GM12873 (cell line): ENCODE data around the gene FAM8A1.
A peak's percentile ranks its signal among the peaks of the same experiment; 100 is the strongest.

Experiments used
- TF ChIP-seq, protein P1 (sequence below): IDR thresholded peaks from 2 replicates; pipeline ENCODE4 v1.5.1; 2012; ENCODE audit warnings: low read depth, mild to moderate bottlenecking, moderate library complexity, low read length, control low read depth; ENCODE audit not compliant: insufficient read depth; ENCODE audit errors: missing control alignments

FAM8A1 gene, protein sequence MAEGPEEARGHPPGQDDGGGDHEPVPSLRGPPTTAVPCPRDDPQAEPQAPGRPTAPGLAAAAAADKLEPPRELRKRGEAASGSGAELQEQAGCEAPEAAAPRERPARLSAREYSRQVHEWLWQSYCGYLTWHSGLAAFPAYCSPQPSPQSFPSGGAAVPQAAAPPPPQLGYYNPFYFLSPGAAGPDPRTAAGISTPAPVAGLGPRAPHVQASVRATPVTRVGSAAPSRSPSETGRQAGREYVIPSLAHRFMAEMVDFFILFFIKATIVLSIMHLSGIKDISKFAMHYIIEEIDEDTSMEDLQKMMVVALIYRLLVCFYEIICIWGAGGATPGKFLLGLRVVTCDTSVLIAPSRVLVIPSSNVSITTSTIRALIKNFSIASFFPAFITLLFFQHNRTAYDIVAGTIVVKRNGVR

DNA sequence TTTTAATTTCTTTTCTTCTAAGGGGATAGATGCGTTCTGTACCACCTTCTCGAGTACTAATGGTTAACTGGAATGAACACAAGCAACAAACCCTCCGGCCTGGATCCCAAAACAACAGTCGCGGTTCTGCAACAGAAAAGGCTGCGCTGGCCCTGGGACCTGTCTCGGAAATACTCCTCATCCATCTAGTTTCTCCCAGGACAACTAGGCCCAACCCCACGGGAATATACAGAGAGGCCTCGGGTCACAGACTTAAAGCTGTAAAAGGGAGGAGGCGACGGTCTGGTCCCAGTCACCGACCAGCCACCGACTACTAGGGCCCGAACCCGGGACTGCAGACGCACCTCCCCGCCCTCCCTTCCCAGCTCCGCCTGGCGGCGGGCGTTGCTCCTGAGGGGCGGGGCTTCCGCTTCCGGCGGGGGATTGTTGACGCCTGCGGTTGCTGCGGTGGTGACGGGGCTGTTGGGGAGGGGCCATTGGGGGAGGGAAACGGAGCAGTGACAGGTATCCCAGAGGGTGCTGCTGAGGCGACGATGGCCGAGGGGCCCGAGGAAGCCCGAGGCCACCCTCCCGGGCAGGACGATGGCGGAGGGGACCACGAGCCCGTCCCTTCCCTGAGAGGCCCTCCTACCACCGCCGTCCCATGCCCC is at the start of gene FAM8A1:
TSS of gene FAM8A1 (plus strand) at position 426 of the 650 bp plus-strand sequence. CDS start at position 534, 108 bp downstream.
- TF ChIP-seq, protein P1, sequence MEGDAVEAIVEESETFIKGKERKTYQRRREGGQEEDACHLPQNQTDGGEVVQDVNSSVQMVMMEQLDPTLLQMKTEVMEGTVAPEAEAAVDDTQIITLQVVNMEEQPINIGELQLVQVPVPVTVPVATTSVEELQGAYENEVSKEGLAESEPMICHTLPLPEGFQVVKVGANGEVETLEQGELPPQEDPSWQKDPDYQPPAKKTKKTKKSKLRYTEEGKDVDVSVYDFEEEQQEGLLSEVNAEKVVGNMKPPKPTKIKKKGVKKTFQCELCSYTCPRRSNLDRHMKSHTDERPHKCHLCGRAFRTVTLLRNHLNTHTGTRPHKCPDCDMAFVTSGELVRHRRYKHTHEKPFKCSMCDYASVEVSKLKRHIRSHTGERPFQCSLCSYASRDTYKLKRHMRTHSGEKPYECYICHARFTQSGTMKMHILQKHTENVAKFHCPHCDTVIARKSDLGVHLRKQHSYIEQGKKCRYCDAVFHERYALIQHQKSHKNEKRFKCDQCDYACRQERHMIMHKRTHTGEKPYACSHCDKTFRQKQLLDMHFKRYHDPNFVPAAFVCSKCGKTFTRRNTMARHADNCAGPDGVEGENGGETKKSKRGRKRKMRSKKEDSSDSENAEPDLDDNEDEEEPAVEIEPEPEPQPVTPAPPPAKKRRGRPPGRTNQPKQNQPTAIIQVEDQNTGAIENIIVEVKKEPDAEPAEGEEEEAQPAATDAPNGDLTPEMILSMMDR, result peak; percentile 52

DNA sequence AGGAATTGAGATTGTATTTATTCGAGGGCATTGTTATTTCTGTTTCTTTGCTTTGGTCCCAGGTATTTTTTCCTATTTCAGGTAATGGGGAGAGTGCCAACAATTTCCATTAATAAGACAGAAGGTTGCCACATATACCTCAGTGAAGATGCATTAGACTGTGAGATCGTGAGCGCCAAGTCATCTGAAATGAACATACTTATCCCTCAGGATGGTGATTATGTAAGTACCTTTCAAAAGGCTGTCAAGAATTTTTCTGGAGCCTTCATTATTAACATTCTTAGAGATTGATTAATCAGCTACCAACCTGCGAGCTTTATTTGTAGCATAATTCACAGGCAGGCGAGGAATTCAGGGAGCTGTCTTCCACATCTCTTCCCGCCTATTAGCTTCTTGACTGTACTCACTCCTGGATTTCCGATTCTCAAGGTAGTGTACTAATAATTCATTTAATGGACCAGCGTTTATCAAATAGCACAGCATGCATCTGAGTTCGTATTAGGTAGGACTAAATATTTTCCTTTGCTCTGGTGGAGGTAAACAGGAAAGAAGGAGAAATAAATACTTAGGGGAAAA is 48.6 kb upstream of the FAM8A1 start:
- TF ChIP-seq, protein P1, result no peak

DNA sequence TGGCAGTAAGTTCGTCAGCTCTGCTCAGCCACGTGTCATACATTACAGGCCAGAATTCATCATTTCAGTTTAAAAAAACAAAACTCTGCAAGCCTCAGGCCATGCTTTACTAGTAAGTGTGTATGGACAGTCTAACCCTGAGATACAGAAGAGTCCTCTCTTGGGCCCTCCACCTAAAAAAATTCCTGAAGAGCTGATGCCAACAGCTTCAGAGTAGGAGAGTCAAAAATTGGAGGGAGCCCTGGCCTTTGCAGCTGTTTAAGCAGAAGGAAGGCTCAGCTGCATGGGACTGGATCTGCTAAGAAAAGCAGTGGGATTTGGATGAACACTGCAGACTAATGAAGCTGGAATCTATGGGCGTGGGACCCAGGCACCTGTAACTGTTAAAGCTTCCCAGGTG is 47.2 kb upstream of the FAM8A1 start:
- TF ChIP-seq, protein P1, result no peak

DNA sequence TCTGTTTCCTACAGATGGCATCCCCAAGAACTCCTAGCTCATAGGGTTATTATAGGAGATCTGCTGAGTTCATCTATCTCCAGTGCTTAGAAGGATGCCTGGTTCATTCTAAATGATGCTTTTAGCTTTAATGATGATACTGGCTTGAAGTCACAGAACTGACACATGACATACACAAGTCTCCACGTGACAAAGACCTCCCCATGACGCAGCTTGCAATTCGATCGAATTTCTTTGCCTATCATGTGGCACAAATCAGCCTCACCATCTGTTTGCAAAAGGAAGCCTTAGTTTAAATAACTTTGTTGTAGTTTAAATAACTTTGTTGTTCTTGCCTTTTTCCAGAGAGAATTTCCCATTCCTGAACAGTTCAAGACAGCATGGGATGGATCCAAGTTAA is 44.1 kb upstream of the FAM8A1 start:
- TF ChIP-seq, protein P1, result no peak

DNA sequence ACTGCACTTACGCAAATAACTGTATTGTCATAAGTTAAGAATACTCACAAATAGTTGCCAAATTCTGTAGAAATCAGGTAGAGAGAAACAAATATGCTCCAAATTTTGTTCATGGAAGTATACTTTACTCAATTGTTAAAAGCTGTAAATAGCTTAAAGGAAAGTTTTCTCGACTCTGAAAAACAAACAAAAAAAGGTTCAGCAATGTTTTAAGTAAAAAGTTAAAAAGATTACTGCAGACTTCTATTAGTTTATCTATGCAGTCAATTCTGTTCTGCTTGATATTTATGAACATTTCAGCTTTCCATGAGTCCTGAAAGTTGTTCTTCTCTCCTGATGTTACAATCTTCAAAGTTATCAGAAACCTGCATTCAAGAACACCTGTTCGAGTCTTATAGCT is 37.5 kb upstream of the FAM8A1 start:
- TF ChIP-seq, protein P1, result no peak

DNA sequence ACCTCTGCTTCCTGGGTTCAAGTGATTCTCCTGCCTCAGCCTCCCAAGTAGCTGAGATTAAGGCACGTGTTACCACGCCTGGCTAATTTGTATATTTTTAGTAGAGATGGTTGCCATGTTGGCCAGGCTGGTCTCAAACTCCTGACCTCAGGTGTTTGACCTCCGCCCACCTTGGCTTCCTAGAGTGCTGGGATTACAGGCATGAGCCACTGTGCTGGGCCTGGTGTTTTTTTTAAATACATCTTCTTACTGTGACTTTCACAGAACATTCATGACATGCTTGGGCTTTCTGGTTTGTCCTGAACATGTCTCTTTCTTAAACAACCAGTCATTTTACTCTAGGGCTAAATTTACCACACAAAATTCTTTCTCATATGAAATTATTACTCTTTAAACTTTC is 34.7 kb upstream of the FAM8A1 start:
- TF ChIP-seq, protein P1, result no peak
